Camera-type eye (tissue), 1 donor: ENCODE results near the gene PSTK. TPM values are rescaled to one million over a fixed set of nuclear protein-coding genes. Genes with fewer than 3 reads are reported as not detected.

Source experiments
- total RNA-seq: library from RNA; depleted of rRNA; stranded (reverse); fragments of >200 nt; gene quantifications from one replicate; pipeline ENCODE4 v1.2.3, GENCODE V29; 2014

PSTK gene
- 8.1 TPM for total RNA-seq

GRCh38 chr10:122980209-122981065, at the start of gene PSTK:
Gene PSTK, plus strand, starts transcription at chr10:122980401. Its CDS starts 79 bp downstream, at chr10:122980480.

GRCh38 chr10:122953902-122954730, 26.1 kb upstream of the PSTK start, which contains the start of gene C10orf88:
Gene C10orf88, minus strand, starts transcription at chr10:122954227. Its CDS starts 49 bp downstream, at chr10:122954178.

GRCh38 chr10:123008355-123009104, 28.3 kb downstream of the PSTK start, which contains the start of the genes ACADSB and IKZF5:
Gene ACADSB, plus strand, starts transcription at chr10:123009006. Its CDS starts 24 bp downstream, at chr10:123009030.
Gene IKZF5, minus strand, starts transcription at chr10:123008795. Its CDS starts 10,170 bp downstream, at chr10:122998625.

Other genes starting within 250 kb of the PSTK start
- 1.3 TPM for gene CUZD1, start 134.5 kb upstream of the PSTK start, total RNA-seq
- gene FAM24B, start 100.8 kb upstream of the PSTK start, total RNA-seq = 5.3 TPM
- gene FAM24A, start 69.8 kb upstream of the PSTK start, total RNA-seq = not detected
- 16.5 TPM for gene C10orf88, start 26.2 kb upstream of the PSTK start, total RNA-seq
- 21.4 TPM for gene IKZF5, start 28.4 kb downstream of the PSTK start, total RNA-seq
- gene ACADSB, start 28.6 kb downstream of the PSTK start, total RNA-seq = 28.0 TPM
- gene HMX3, start 155.6 kb downstream of the PSTK start, total RNA-seq = 1.1 TPM
- not detected for gene HMX2, start 167.7 kb downstream of the PSTK start, total RNA-seq
- 130 TPM for gene BUB3, start 174.0 kb downstream of the PSTK start, total RNA-seq